WTC11 (cell line): Measurements from ENCODE around the gene FOXP1. TPM values are rescaled to one million over a fixed set of nuclear protein-coding genes. Genes with fewer than 3 reads are reported as not detected.
A peak's percentile ranks its signal among the peaks of the same experiment; 100 is the strongest.

Experiments used
- ATAC-seq: fragments of 200-7000 bp; cut with Tn5 transposase; 2 replicates; pipeline ENCODE4 v1.10.0; 2021; ENCODE audit warnings: mild to moderate bottlenecking, moderate library complexity
- CTCF ChIA-PET: fragments of 300-600 bp; sonication (Branson Sonifier 250); formaldehyde crosslinking; loops from one replicate; lab custom pipeline; 2021; ENCODE audit warnings: antibody characterized with exemption; lab: Charles Lee
- POLR2A ChIA-PET: fragments of 350-600 bp; sonication (Branson Sonifier 250); formaldehyde crosslinking; loops from one replicate; lab custom pipeline; 2021; ENCODE audit warnings: antibody characterized with exemption; lab: Charles Lee
- DNase-seq: peaks from one replicate; pipeline ENCODE4 v3.0.0; 2021; ENCODE audit warnings: low spot score
- H3K27ac Mint-ChIP-seq: 2 replicates; pipeline ENCODE4 v1.8.0; 2021; ENCODE audit warnings: mixed read lengths
- H3K27me3 Mint-ChIP-seq: 2 replicates; pipeline ENCODE4 v1.8.0; 2021; ENCODE audit warnings: low read depth, mild to moderate bottlenecking, moderate library complexity, mixed read lengths
- H3K36me3 Mint-ChIP-seq: 2 replicates; pipeline ENCODE4 v1.8.0; 2021; ENCODE audit warnings: mixed read lengths
- H3K4me1 Mint-ChIP-seq: 2 replicates; pipeline ENCODE4 v1.8.0; 2022; ENCODE audit warnings: mixed read lengths
- H3K4me3 Mint-ChIP-seq: 2 replicates; pipeline ENCODE4 v1.8.0; 2021; ENCODE audit warnings: mild to moderate bottlenecking, moderate library complexity, mixed read lengths
- H3K9me3 Mint-ChIP-seq: 2 replicates; pipeline ENCODE4 v1.8.0; 2021; ENCODE audit warnings: mixed read lengths
- CTCF ChIP-seq: fragments of 200-600 bp; IDR thresholded peaks from 2 replicates; pipeline ENCODE4 v1.8.0; 2022; ENCODE audit warnings: antibody characterized with exemption
- ELF4 ChIP-seq: sonication (generic); formaldehyde crosslinking; IDR thresholded peaks from 2 replicates; pipeline ENCODE4 v1.8.1; 2022; ENCODE audit warnings: low read depth, mild to moderate bottlenecking, moderate library complexity, missing genetic modification reagents
- FOXK1 ChIP-seq: sonication (generic); formaldehyde crosslinking; IDR thresholded peaks from 2 replicates; pipeline ENCODE4 v1.8.0; 2022; ENCODE audit warnings: mild to moderate bottlenecking, moderate library complexity, missing genetic modification reagents
- FOXP4 ChIP-seq: sonication (generic); formaldehyde crosslinking; IDR thresholded peaks from 2 replicates; pipeline ENCODE4 v1.8.0; 2022; ENCODE audit warnings: mild to moderate bottlenecking, missing genetic modification reagents
- GTF2I ChIP-seq: fragments of 250-450 bp; sonication (Bioruptor Pico); conservative IDR thresholded peaks from 2 replicates; pipeline ENCODE4 v1.4.0; 2021; ENCODE audit warnings: mild to moderate bottlenecking
- HMGA2 ChIP-seq: fragments of 250-450 bp; sonication (Bioruptor Pico); IDR thresholded peaks from 2 replicates; pipeline ENCODE4 v1.4.0; 2021; ENCODE audit warnings: mild to moderate bottlenecking, moderate library complexity
- HMGXB4 ChIP-seq: sonication (generic); formaldehyde crosslinking; IDR thresholded peaks from 2 replicates; pipeline ENCODE4 v1.8.1; 2023; ENCODE audit warnings: mild to moderate bottlenecking, moderate library complexity, missing genetic modification reagents
- JAZF1 ChIP-seq: fragments of 250-450 bp; sonication (Bioruptor Pico); IDR thresholded peaks from 2 replicates; pipeline ENCODE4 v1.9.0; 2021; ENCODE audit warnings: moderate library complexity, mild to moderate bottlenecking, inconsistent platforms
- NFATC4 ChIP-seq: fragments of 250-450 bp; sonication (Bioruptor Pico); IDR thresholded peaks from 2 replicates; pipeline ENCODE4 v1.9.0; 2021; ENCODE audit warnings: mild to moderate bottlenecking
- NFYB ChIP-seq: sonication (generic); formaldehyde crosslinking; conservative IDR thresholded peaks from 2 replicates; pipeline ENCODE4 v1.8.0; 2022; ENCODE audit warnings: low read depth, missing genetic modification reagents
- NR2C2 ChIP-seq: sonication (generic); formaldehyde crosslinking; IDR thresholded peaks from 2 replicates; pipeline ENCODE4 v1.8.0; 2022; ENCODE audit warnings: mild to moderate bottlenecking, missing genetic modification reagents
- TEAD4 ChIP-seq: sonication (generic); formaldehyde crosslinking; IDR thresholded peaks from 2 replicates; pipeline ENCODE4 v1.8.0; 2022; ENCODE audit warnings: mild to moderate bottlenecking, missing genetic modification reagents
- ZBTB21 ChIP-seq: sonication (generic); formaldehyde crosslinking; IDR thresholded peaks from 2 replicates; pipeline ENCODE4 v1.8.1; 2023; ENCODE audit warnings: mild to moderate bottlenecking, missing genetic modification reagents, borderline replicate concordance
- ZMAT4 ChIP-seq: fragments of 250-450 bp; sonication (Bioruptor Pico); IDR thresholded peaks from 2 replicates; pipeline ENCODE4 v1.9.0; 2021; ENCODE audit warnings: mild to moderate bottlenecking
- ZNF263 ChIP-seq: sonication (generic); formaldehyde crosslinking; IDR thresholded peaks from 2 replicates; pipeline ENCODE4 v1.8.1; 2022; ENCODE audit warnings: low read depth, mild to moderate bottlenecking, moderate library complexity, missing genetic modification reagents
- ZNF317 ChIP-seq: sonication (generic); formaldehyde crosslinking; IDR thresholded peaks from 2 replicates; pipeline ENCODE4 v1.8.1; 2023; ENCODE audit warnings: low read depth, mild to moderate bottlenecking, moderate library complexity, missing genetic modification reagents, borderline replicate concordance
- ZNF396 ChIP-seq: fragments of 250-450 bp; sonication (Bioruptor Pico); IDR thresholded peaks from 2 replicates; pipeline ENCODE4 v1.8.0; 2021; ENCODE audit warnings: mild to moderate bottlenecking, moderate library complexity, borderline replicate concordance
- ZNF532 ChIP-seq: fragments of 250-450 bp; sonication (Bioruptor Pico); IDR thresholded peaks from 2 replicates; pipeline ENCODE4 v1.9.0; 2021; ENCODE audit warnings: mild to moderate bottlenecking, borderline replicate concordance
- total RNA-seq: library from RNA; stranded (reverse); gene quantifications from 3 replicates; pipeline ENCODE4 v1.2.3, GENCODE V29; 2021
- TF ChIP-seq, protein P1 (sequence below): sonication (generic); formaldehyde crosslinking; IDR thresholded peaks from 2 replicates; pipeline ENCODE4 v1.8.1; 2022; ENCODE audit warnings: mild to moderate bottlenecking, moderate library complexity, missing genetic modification reagents
- TF ChIP-seq, protein P2 (sequence below): fragments of 250-450 bp; sonication (Bioruptor Pico); IDR thresholded peaks from 2 replicates; pipeline ENCODE4 v2.1.2; 2022; ENCODE audit warnings: mild to moderate bottlenecking, moderate library complexity
- TF ChIP-seq, protein P3 (sequence below): sonication (generic); formaldehyde crosslinking; IDR thresholded peaks from 2 replicates; pipeline ENCODE4 v1.8.0; 2022; ENCODE audit warnings: mild to moderate bottlenecking, missing genetic modification reagents

Gene FOXP1
- total RNA-seq, 1 experiment from 2014 or later, result 25.8 TPM

DNA sequence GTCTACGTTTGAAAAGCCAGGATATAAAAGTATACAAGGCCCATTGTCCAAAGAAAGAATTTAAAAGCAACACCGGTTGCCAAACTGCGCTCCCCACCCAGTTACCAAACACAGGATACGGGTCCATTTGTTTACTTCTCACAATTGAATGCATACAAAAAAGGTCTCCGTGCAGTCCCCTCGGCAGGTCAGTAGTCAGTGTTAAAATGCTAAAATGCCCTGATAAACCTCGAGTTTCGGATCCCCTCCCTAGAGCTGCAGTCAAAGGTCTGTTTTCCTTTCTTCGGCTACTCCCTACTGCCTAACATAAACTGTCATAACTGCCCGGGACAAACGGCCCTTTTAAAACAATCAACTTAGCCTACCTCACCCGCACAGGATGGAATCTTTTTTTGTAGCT lies 534.6 kb downstream of the FOXP1 start (continued):
- TF ChIP-seq GTF2I (CRISPR knock-in tag) (no peak), NR2C2 (CRISPR knock-in tag) (no peak), JAZF1 (CRISPR knock-in tag) (no peak), FOXK1 (CRISPR knock-in tag) (no peak), ZNF317 (CRISPR knock-in tag) (no peak), ELF4 (CRISPR knock-in tag) (no peak), ZNF532 (CRISPR knock-in tag) (no peak), CTCF (no peak)
- TF ChIP-seq, protein P1, sequence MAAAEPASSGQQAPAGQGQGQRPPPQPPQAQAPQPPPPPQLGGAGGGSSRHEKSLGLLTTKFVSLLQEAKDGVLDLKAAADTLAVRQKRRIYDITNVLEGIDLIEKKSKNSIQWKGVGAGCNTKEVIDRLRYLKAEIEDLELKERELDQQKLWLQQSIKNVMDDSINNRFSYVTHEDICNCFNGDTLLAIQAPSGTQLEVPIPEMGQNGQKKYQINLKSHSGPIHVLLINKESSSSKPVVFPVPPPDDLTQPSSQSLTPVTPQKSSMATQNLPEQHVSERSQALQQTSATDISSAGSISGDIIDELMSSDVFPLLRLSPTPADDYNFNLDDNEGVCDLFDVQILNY (CRISPR knock-in tag), result no peak
- TF ChIP-seq, protein P2, sequence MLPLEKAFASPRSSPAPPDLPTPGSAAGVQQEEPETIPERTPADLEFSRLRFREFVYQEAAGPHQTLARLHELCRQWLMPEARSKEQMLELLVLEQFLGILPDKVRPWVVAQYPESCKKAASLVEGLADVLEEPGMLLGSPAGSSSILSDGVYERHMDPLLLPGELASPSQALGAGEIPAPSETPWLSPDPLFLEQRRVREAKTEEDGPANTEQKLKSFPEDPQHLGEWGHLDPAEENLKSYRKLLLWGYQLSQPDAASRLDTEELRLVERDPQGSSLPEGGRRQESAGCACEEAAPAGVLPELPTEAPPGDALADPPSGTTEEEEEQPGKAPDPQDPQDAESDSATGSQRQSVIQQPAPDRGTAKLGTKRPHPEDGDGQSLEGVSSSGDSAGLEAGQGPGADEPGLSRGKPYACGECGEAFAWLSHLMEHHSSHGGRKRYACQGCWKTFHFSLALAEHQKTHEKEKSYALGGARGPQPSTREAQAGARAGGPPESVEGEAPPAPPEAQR (CRISPR knock-in tag), result no peak
- TF ChIP-seq, protein P3, sequence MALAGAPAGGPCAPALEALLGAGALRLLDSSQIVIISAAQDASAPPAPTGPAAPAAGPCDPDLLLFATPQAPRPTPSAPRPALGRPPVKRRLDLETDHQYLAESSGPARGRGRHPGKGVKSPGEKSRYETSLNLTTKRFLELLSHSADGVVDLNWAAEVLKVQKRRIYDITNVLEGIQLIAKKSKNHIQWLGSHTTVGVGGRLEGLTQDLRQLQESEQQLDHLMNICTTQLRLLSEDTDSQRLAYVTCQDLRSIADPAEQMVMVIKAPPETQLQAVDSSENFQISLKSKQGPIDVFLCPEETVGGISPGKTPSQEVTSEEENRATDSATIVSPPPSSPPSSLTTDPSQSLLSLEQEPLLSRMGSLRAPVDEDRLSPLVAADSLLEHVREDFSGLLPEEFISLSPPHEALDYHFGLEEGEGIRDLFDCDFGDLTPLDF, result no peak

DNA sequence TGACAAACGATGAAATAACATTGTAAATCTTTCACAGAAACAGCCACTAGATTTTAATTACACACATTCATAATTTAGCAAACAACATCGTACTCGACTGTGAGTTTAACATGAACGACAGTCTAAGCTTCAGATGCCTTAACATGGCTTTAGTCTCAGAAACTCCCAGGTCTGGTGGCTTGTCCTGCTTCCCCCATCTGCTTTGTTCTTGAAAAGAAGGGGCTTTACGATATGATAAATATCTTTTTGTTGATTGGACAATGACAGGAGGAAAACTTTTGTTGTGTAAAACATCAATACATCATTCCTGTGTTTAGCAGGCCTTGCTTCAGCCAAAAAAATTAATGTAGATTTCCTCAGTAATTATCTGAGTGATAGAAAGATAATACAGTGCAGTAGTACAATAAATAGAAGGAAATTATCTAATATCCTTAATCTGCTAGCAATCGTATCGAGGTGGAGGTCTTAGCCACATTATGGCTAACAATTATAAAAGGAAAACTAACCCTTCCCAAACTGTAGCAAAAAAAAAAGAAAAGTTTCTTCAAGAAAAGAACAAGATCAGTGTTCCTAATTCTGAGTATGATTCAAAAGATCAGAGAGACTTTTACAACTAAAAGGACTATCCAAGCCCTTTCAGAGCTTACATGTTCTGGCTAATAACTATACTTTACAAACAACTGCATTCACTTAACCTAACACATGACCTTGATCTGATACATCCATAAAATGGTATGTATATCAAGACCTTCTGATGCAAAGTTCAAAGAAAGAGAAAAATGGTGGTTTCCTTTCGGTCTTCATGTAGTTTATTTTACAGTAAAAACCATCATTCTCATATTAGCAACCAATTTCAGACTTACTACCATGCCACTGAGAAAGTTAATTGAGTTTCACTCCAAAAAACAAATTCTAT lies 535.7 kb downstream of the FOXP1 start:
- H3K4me1 Mint-ChIP-seq, result peaks cover 78% of the 10 kb centered on the region
- H3K36me3 Mint-ChIP-seq, result no peaks in the 10 kb centered on the region
- TF ChIP-seq ZNF263 (CRISPR knock-in tag) (no peak), HMGA2 (CRISPR knock-in tag) (no peak), FOXP4 (CRISPR knock-in tag) (no peak), ZNF396 (no peak), ZMAT4 (CRISPR knock-in tag) (no peak), HMGXB4 (CRISPR knock-in tag) (no peak), ZBTB21 (CRISPR knock-in tag) (no peak), NFYB (CRISPR knock-in tag) (no peak), TEAD4 (no peak), NFATC4 (CRISPR knock-in tag) (no peak), JAZF1 (CRISPR knock-in tag) (no peak), NR2C2 (CRISPR knock-in tag) (no peak)
- CTCF ChIA-PET, result interaction anchor here (0.6 to 1.7 kb wide), 6 partner anchors 11 to 339 kb away, joined by 3 to 5 read pairs (median 4); no protein-coding TSS in a partner anchor
- H3K4me3 Mint-ChIP-seq, result peak overlapping the region; percentile 36
- peak overlapping the region; percentile 46 for H3K27ac Mint-ChIP-seq
- no peaks in the 10 kb centered on the region for H3K27me3 Mint-ChIP-seq
- DNase-seq, result no peak
- ATAC-seq, result no peak
- no peaks in the 10 kb centered on the region for H3K9me3 Mint-ChIP-seq
- POLR2A ChIA-PET, result no interaction called here
